HG03108 (cell line): ENCODE measurements around the gene NAXE.
"Not testable (repeated sequence)": the region's sequence is repeated elsewhere in the genome, so short reads cannot be mapped to it uniquely, and the experiment has no call there.

Source experiments
- ATAC-seq: cut with Tn5 transposase; IDR thresholded peaks from one replicate; pipeline ENCODE4 v1.9.1; 2021; ENCODE audit warnings: moderate library complexity; ENCODE audit not compliant: unreplicated experiment

The NAXE gene

DNA sequence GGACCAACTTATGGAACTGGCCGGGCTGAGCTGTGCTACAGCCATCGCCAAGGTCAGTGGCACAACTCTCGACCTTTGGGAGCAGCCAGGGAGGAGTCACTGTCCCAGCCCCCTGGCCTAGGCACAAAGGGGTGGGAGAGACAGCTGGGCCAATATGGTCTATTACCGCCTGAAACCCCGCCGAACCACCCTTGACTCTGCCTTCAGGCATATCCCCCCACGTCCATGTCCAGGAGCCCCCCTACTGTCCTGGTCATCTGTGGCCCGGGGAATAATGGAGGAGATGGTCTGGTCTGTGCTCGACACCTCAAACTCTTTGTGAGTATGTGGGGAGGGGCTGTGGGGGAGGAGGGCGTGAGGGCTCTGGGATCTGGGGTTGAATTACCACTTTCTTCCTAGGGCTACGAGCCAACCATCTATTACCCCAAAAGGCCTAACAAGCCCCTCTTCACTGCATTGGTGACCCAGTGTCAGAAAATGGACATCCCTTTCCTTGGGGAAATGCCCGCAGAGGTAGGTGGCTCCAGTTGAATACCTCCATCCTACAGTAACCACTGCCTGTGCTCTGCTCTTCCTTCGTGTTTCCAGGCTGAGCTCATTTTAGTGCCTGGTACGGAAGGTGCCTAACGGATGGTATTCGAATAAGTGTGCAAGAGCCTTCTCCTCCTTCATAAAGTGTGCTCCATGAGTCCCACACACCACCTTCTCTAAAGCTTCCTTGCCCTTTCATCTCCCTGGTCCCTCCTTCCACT is 758 bp downstream of the NAXE start:
- ATAC-seq, result no peak

DNA sequence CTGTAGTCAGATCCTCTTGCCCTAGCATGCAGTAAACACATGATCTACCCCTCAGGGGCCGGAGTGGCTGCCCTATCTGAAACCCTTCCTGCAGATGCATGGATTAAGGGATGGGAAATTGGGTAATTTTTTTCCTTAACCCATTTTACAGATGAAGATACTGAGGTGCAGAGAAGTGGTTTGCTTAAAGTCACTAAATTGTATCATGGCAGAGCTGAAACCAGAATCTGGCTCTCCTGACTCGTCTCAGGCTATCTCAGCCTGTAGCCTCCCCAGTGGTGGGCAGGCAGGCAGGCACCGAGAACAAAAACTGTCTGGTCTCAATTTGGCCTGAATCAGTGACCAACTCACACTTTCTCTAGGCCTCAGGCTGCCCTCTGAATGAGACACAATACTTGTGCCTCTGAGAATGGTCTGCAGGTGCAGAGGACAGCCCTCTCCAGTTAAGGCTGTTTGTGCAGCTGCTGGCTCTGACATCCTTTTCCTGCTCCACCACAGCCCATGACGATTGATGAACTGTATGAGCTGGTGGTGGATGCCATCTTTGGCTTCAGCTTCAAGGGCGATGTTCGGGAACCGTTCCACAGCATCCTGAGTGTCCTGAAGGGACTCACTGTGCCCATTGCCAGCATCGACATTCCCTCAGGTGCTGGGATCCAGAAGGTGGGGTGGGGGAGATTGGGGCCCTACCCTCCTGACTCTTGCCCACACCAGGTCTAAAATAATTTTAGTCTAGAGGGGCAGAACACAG is 1.5 kb downstream of the NAXE start:
- no peak for ATAC-seq

DNA sequence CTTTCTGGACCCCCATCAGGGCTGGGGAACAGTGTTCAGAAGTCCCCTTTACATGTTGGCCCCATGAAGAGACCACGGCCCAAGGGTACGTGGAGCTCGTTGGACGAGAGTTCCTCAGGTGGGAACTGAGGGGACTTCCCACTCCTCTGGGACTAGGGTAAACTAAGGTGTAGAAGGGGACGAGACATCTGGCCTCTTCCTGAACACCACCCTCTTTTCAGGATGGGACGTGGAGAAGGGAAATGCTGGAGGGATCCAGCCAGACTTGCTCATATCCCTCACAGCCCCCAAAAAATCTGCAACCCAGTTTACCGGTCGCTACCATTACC is 2.0 kb downstream of the NAXE start:
- ATAC-seq, result no peak

DNA sequence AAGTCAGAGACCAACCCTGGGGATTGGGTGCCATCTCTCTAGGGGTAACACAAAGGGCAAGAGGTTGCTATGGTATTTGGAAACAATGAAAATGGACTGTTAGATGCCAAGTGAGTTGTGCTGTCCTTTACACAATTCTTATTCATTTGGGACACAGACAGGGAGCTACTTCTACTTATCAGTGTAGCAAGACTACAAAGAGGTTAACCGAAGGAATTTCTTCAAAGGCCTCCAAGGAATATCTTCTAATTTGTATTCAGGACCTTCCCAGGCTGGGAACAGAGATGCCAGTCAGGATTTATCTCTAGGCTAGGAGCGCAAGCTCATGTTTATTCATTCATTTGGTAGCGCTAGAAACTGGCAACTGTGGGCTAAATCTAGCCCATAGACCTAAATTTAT is 2.6 kb downstream of the NAXE start:
- no peak for ATAC-seq

DNA sequence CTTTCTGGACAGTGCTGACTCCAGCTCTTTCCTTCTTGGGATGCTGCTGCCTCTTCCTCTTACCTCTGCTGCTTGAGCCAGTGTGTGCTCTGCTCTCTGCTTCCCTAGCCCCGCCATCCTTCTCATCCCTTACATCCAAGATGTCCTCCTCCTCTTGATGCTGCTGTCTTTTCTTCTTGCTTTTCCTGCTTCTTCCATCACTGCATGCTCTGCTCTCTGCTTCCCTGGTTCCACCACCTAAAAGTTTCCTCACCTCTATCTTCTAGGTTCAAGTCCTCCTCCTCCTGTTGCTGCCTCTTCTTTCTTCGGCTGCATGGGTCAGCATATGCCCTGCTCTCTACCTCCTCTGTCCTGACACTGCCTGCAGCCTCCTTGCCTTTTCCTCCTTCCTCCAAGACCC is 3.4 kb downstream of the NAXE start:
- no peak for ATAC-seq

DNA sequence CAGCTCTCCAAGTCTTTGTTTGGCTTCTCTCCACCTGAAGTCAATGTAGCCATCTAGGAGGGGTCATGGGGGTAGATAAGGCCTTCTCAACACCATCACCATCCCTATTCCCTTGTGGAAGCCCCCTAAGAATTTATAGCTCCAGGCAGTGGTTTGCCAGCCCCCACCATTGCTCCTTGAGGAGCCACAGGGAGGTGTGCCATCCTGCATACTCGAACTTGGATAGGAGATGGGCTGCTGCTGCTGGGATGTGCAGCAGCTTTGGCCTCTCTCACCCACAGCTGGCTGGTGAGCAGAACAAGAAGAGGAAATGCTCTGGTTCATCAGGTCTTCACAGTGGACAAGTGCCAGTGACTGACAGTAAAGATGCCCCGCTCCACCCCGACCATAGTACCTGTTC is 4.8 kb downstream of the NAXE start:
- ATAC-seq, result no peak

DNA sequence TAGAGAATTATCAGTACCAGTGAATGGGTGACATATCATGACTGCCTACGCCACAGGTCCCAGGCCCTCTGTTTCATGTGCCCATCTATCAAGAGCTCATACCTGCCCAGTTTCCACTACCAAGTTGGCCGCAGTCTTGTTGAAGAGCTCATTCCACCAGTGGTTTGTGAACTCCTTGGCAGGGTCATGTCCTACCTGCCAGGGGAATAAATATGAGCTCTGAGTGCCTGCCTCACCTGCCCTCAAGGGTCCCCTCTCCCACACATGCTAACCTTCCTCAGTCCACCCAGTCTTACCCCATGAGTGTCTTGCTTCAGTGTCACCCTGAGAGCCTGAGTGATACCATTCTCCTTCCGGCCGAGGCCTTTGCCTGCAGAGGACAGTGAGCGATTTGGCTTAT is 6.5 kb downstream of the NAXE start:
- no peak for ATAC-seq

DNA sequence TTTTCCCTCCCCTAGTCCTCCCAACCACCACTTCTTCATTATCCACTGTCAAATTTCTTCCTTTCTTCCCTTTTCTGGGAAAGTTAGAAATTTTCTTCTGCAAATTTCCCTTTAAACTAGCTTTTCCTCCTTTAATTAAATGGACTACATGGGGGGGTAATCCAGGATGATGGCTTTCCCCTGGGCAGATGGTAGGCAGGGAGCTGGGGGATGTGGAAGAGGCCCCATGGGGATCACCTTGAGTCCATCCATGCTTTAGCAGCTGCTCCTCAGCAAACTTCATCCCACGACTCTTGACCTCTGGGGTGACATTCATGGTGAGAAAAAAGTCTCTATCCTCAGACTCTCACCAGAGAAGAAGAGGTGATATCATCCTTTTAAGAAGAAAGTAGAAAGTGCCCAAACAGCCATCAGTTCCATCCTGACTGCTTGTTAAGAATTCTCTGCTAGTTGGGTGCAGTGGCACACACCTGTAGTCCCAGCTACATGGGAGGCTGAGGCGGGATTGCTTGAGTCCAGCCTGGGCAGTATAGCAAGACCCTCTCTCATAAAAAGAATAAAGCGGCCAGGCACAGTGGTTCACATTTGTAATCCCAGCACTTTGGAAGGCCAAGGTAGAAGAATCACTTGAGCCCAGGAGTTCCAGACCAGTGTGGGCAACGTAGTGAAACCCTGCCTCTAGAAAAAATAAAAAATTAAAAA is 7.3 kb downstream of the NAXE start:
- ATAC-seq, result no peak

DNA sequence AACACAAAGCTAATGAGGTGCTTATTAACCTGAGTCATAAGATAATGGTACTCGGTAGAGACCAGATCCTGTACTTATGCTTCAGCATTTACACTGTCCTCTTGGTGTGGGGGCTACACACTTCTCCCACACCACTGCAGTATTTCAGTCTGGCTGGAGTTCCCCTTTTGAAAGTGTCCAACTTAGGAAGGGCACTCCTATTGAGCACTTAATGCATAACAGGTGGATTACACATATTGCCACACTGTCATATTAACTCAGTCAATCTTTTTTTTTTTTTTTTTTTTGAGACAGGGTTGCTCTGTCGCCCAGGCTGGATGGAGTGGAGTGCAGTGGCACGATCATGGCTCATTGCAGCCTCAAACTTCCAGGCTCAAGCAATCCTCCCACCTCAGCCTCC is 8.2 kb downstream of the NAXE start:
- peak; percentile 43 for ATAC-seq

DNA sequence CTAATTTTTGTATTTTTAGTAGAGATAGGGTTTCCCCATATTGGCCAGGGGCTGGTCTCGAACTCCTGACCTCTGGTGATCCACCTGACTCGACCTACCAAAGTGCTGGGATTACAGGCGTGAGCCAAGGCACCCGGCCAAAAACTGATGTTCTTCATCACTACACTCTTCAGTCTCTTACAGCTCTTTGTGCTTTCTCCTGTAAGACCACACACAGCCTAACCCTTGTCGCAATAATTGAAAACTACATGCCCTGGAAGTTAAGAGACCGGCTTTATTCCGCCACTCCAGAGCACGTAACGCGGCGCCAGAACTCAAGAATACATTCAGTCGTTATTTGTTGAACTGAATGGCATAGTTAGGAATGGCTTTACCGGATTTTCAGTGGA is 9.2 kb downstream of the NAXE start:
- no peak for ATAC-seq

DNA sequence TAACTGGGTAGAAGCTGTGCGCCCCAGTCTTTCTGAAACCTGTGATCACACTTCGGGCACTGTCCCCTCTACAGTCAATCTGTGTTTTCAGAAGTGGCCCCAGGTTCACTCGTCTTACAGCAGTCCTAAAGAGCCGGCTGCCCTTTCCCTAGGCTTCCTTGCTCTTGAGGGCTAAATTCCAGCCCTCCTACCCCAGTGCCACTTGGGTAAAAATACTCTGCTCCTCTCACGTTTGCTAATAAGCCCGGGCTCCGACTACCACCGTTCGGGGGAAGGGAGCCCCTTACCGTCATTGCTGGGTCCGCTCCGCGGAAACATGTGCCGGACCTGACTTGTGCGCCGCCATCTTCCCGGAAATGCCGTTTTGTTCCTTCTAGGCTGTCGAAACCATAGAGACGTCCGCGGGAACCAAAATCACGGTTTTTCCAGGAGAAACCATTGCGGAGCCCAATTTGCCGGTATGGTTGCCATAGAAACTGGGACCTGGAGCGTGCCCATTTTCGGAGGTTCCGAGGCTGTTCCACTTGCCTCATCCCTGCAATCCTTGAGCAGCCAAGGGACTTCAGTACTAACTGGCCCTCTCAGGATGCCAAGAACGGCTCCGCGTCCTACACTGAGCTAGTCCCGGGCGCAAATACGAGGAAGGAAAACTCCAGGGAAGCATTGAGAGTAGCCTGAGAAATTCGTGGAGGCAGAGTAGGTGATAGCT is 9.7 kb downstream of the NAXE start, which contains the start of gene GPATCH4:
TSS of gene GPATCH4 (minus strand) at position 358 of the 709 bp plus-strand sequence.
- ATAC-seq, result peak; percentile 60

DNA sequence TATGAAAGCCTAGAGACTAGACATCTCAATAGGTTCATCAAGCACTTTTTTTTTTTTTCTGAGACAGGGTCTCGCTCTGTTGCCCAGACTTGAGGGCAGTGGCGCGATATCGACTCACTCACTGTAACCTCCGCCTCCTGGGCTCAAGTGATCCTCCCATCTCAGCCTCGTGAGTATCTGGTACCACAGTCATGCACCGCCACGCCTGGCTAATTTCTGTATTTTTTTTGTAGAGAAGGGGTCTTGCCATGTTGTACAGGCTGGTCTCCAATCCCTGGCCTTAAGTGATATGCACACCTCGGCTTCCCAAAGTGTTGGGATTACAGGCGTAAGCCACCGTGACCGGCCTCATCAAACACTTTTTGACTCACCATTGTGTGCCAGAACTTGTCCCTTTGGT is 10.3 kb downstream of the NAXE start:
- ATAC-seq, result no peak

DNA sequence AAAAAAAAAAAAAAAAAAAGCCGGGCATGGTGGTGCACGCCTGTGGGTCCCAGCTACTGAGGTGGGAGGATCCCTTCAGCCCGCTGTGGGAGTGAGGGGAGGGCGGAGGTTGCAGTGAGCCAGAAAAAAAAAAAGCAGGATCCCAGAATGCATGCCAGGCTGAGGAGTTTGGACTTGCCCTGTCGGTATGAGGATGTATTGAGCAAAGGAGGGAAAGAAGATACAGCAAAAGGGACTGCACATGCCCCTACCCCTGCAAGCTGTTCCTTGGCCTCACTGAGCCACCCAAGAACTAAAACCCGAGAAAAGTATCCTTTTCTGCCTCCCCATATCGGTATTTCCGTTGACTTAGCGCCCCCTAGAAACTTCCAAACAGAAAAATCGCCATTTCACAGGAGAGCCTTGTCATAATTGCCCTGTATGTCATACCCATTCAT is 11.0 kb downstream of the NAXE start:
- no peak for ATAC-seq

DNA sequence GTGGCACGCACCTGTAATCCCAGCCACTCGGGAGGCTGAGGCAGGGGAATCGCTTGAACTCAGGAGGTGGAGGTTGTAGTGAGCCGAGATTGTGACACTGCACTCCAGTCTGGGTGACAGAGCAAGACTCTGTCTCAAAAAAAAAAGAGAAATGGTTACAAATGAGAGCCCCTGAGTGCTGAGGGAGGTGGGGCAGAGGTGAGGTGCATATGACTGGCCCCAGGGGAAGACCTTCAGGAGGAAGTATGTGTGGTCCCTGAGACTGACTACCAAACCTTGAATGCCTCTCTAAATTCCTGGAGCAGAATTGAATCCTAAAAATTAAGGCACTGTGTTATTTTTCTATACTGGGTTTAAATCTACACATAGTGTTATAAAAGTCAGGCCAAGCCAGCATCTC is 15.8 kb downstream of the NAXE start:
- not testable (repeated sequence) for ATAC-seq

DNA sequence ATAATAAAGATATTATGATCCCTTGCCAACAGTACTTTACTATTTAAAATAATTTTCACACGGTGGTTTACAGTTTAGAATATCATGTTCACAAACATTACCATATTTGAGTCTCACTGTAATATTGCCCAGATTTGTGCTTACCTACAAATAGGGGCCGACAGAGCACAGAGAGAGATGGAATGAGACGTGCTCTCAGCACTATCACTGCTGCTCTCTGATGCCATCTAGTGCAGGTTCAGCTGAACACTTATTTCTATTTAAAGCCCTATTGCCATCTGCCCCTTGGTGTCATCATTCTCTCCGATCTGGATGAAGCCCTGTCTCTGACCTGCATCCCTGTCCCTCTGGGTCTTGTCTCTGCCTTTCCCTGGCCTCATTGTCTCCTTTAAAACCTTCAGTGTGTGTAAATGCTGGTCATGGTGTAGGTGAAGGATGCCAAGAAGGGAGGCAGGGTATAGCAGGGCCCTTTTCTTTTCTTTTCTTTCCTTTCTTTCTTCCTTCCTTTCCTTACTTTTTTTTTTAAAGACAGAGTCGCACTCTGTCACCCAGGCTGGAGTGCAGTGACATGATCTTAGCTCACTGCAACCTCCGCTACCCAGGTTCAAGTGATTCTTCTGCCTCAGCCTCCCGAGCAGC is 16.6 kb downstream of the NAXE start:
- peak; percentile 72 for ATAC-seq

DNA sequence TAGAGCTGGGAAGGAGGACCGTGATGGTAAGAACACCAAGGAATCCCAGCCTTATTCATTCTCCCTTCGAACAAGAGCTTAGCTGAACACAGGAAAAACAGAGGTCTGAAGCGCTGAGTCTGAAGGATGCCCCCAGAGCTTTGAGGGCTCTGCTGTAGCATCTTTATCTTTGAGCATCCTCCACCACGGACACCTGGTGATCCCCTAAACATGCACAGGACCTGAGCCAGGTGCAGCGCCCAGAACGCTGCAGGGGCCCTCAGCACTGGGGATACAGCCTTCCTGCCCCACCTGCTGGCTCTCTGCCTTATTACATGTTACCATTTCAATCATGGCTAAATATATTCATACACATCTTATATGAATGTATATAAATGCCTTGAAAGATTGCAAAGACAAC is 17.4 kb downstream of the NAXE start:
- no peak for ATAC-seq

DNA sequence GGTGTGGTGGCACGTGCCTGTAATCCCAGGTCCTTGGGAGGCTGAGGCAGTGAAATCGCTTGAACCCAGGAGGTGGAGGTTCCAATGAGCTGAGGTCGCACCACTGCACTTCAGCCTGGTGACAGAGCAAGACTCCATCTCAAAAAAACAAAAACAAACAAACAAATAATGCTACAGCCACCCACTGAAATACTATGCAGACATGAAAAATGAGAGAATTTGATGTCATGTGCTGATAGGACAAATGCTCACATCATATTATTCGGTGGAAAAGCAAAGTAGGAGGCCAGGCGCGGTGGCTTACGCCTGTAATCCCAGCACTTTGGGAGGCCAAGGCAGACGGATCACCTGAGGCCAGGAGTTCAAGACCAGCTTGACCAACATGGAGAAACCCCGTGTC is 18.5 kb downstream of the NAXE start:
- ATAC-seq, result not testable (repeated sequence)

DNA sequence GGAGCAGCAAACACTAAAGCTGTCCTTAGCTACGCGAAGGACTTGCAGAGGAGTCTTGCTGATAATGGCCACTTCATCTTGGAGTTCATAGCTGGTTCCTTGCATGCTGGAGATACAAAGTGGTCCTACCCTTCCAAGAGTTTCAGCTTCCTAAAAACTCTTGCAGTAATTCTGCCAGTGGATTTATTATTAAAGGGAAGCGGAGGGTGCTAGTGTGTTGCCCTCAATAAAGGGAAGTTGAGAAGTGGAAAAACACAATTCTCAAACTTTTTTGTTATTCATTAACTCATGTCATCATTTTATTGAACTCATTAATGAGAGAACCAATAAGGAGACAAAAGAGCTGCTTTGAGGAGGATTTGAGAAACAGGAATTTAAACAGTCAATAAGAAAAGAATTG is 21.1 kb downstream of the NAXE start:
- no peak for ATAC-seq

DNA sequence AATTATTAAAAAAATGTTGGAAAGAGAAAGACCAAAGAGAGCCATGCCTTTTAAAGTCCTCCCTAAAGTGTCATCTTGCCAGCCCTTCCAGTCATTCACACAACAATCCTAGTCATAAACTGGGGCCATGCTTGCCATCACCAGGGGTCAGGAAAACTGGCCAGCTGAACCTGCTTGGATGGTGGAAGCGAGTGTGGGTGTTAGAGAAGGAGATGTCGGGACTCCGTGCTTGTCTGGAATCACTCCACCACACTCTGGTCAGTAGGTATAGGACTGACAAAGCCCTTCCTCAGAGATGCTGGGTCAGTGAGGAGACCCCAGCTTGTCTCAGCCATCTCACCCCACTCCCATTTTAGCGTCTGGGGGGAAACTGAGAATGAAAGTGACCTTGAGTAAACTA is 24.4 kb downstream of the NAXE start:
- no peak for ATAC-seq

DNA sequence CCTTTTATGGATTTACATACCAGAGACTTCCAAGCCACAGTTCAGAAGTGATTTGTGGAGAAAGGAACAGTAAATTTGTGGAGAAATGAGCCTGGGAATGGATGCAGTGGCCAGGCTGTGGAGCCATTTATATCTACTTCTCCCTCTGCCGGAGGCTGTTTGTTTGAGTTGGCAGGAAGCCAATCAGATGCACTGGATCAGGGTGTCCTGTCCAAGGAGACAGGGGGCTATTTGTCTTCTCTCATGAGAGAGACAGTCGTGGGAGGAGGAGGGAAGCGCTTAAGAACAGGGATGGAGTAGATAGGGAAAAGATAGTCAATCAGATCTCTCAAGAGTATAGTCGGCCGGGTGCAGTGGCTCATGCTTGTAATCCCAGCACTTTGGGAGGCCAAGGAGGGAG is 24.9 kb downstream of the NAXE start:
- ATAC-seq, result no peak
